Endothelial cell (in vitro differentiated cells): ENCODE data around the gene TCP11L1. TPM values are rescaled to one million over a fixed set of nuclear protein-coding genes. Genes with fewer than 3 reads are reported as not detected.

ENCODE experiments used
- DNase-seq: peaks from one replicate; pipeline ENCODE4 v3.0.0; 2021; ENCODE audit warnings: low spot score
- H3K27ac Mint-ChIP-seq: one replicate; pipeline ENCODE4 v1.8.0; 2021; ENCODE audit warnings: mixed read lengths, inconsistent platforms; ENCODE audit not compliant: unreplicated experiment
- H3K27me3 Mint-ChIP-seq: one replicate; pipeline ENCODE4 v1.8.0; 2021; ENCODE audit warnings: mild to moderate bottlenecking, moderate library complexity, mixed read lengths, inconsistent platforms; ENCODE audit not compliant: unreplicated experiment
- H3K36me3 Mint-ChIP-seq: one replicate; pipeline ENCODE4 v1.8.0; 2021; ENCODE audit warnings: mild to moderate bottlenecking, low read depth, mixed read lengths, inconsistent platforms; ENCODE audit not compliant: unreplicated experiment
- H3K4me1 Mint-ChIP-seq: one replicate; pipeline ENCODE4 v1.8.0; 2021; ENCODE audit warnings: mild to moderate bottlenecking, mixed read lengths, inconsistent platforms; ENCODE audit not compliant: unreplicated experiment
- H3K4me3 Mint-ChIP-seq: one replicate; pipeline ENCODE4 v1.8.0; 2021; ENCODE audit warnings: mild to moderate bottlenecking, mixed read lengths, inconsistent platforms; ENCODE audit not compliant: unreplicated experiment
- H3K9me3 Mint-ChIP-seq: one replicate; pipeline ENCODE4 v1.8.0; 2021; ENCODE audit warnings: mixed read lengths, inconsistent platforms; ENCODE audit not compliant: unreplicated experiment
- CTCF ChIP-seq: fragments of 200-600 bp; sonication (generic); IDR thresholded peaks from one replicate; pipeline ENCODE4 v1.5.0; 2021; ENCODE audit warnings: antibody characterized with exemption; ENCODE audit not compliant: unreplicated experiment
- total RNA-seq: library from RNA; stranded (reverse); fragmentation: NEBNext Ultra II Directional; extraction: Animal tissue kit (Norgen Biotek cat#: 25700); gene quantifications from one replicate; pipeline ENCODE4 v1.2.1, GENCODE V29; 2021; ENCODE audit not compliant: unreplicated experiment

Gene TCP11L1
- total RNA-seq, 1 donor from 2014 or later: 26.2 TPM

GRCh38 chr11:33013755-33014154 lies 25.6 kb upstream of the TCP11L1 start:
- Mint-ChIP-seq H3K27ac (no peak overlapping the region), H3K36me3 (no peaks in the 10 kb centered on the region), H3K4me1 (peaks cover 3% of the 10 kb centered on the region), H3K27me3 (peaks cover 11% of the 10 kb centered on the region), H3K4me3 (no peak overlapping the region), H3K9me3 (no peaks in the 10 kb centered on the region)
- no peak for DNase-seq
- no peak for TF ChIP-seq CTCF

GRCh38 chr11:33015621-33016551 lies 23.5 kb upstream of the TCP11L1 start, which contains the start of gene DEPDC7:
DEPDC7 (plus strand) TSS chr11:33015878; CDS start chr11:33015956, 78 bp downstream.
- TF ChIP-seq CTCF: no peak
- no peak within 1 kb of the TSS for H3K27ac Mint-ChIP-seq
- no peaks in the 10 kb centered on the region for H3K36me3 Mint-ChIP-seq
- H3K27me3 Mint-ChIP-seq: peaks cover 11% of the 10 kb centered on the region
- H3K4me1 Mint-ChIP-seq: peaks cover 3% of the 10 kb centered on the region
- peak; percentile 80 for DNase-seq
- no peaks in the 10 kb centered on the region for H3K9me3 Mint-ChIP-seq
- peak within 1 kb of the TSS; percentile 89 for H3K4me3 Mint-ChIP-seq

GRCh38 chr11:33016654-33017053 lies 22.7 kb upstream of the TCP11L1 start:
- Mint-ChIP-seq H3K4me1 (peaks cover 3% of the 10 kb centered on the region), H3K27me3 (peaks cover 11% of the 10 kb centered on the region), H3K4me3 (peak overlapping the region; percentile 89), H3K36me3 (no peaks in the 10 kb centered on the region), H3K9me3 (no peaks in the 10 kb centered on the region), H3K27ac (no peak overlapping the region)
- no peak for DNase-seq
- no peak for TF ChIP-seq CTCF

- no peak for DNase-seq
- no peak overlapping the region for H3K4me3 Mint-ChIP-seq
- peaks cover 3% of the 10 kb centered on the region for H3K4me1 Mint-ChIP-seq
- no peaks in the 10 kb centered on the region for H3K9me3 Mint-ChIP-seq
- H3K27ac Mint-ChIP-seq: no peak overlapping the region
- no peak for TF ChIP-seq CTCF
- H3K27me3 Mint-ChIP-seq: peaks cover 11% of the 10 kb centered on the region
- no peaks in the 10 kb centered on the region for H3K36me3 Mint-ChIP-seq
Measured at GRCh38 chr11:33017478-33017877, 21.9 kb upstream of the TCP11L1 start.

GRCh38 chr11:33017965-33018364 lies 21.4 kb upstream of the TCP11L1 start:
- H3K4me1 Mint-ChIP-seq: peaks cover 3% of the 10 kb centered on the region
- H3K4me3 Mint-ChIP-seq: no peak overlapping the region
- TF ChIP-seq CTCF: no peak
- no peaks in the 10 kb centered on the region for H3K9me3 Mint-ChIP-seq
- H3K36me3 Mint-ChIP-seq: no peaks in the 10 kb centered on the region
- DNase-seq: no peak
- no peak overlapping the region for H3K27ac Mint-ChIP-seq
- H3K27me3 Mint-ChIP-seq: peaks cover 11% of the 10 kb centered on the region
